Activated naive CD4-positive, alpha-beta T cell treated with anti-CD3 and anti-CD28 coated beads, Interleukin-2, amount 50 U/mL, for 16 hours (primary cell): ENCODE data around the gene NRDE2.

Experiments
- DNase-seq: peaks from one replicate; pipeline ENCODE4 v3.0.0-alpha.2; 2020

The NRDE2 gene

GRCh38 chr14:90296641-90297040 lies 35.1 kb downstream of the NRDE2 start:
- no peak for DNase-seq

GRCh38 chr14:90295870-90296516 lies 35.7 kb downstream of the NRDE2 start:
- no peak for DNase-seq

DNA sequence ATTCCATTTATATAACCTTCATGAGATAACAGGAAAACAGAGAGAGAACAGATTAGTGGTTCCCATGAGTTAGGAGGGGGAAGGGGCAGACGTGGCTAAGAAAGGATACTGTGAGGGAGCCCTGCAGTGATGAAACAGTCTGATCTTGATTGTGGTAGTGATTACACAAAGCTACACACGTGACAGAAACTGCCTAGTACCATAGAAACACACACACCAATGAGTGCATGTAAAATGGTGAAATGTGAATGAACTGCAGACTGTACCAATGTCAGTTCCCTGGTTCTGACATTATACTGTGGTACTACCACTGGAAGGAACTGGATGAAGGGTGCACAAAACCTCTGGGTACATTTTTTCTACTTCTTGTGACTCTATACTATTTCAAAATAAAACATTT lies 36.9 kb downstream of the NRDE2 start:
- DNase-seq, result no peak

DNA sequence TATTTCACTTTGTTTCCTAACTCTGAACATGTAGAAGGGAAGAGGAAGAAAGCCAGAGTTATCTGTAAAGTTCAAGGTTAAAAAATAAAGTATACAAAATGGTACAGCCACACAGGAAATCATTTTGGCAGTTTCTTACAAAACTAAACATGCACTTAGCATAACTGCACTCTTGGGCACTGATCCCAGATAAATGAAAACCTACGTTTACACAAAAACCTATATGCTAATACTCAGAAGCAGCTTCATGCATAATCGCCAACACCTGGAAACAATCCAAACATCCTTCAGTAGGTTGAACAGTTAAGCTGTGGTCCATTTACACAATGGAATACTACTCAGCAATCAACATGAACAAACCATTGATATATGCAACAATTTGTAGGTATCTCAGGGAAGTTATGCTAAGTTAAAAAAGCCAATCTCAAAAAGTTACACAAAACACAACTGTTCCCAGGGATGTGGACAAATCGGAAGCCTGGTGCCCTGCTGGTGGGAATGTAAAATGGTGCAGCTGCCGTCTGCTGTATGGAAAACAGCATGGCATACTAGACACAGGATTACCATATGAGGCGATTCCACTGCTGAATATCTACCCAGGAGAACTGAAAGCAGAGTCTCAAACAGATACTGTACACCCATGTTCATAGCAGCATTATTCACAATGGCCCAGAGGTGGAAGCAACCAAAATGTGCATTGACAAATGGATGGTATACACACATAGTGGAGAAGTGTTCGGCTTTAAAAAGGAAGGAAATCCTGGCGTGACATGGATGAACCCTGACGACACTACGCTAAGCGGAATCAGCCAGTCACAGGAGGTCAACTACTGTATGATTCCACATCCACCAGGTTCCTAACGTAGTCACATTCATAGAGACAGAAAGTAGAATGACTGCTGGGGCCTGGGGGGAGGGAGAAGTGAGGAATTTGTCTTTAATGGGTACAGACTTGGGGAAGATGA lies 37.7 kb downstream of the NRDE2 start:
- no peak for DNase-seq

DNA sequence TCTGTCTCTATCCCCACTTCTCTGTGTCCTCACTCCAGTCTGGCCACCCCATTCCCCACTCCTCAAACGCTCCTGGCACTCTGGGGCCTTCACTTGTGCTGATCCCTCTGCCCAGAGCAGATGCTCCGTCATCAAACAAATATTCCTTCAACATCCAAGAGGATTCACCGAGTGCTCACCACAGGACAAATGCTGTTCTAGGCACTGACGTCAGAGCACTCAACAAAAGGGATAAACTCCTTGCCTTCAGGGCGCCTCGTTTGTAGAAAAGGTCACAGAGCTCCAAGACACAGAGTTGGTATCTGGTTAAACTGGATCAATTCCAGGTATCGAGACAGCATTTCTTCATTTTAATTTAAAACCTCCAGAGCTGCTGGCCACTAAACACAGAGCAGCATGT lies 40.0 kb downstream of the NRDE2 start:
- DNase-seq, result no peak

GRCh38 chr14:90290337-90291011 lies 41.3 kb downstream of the NRDE2 start:
- DNase-seq, result no peak

DNA sequence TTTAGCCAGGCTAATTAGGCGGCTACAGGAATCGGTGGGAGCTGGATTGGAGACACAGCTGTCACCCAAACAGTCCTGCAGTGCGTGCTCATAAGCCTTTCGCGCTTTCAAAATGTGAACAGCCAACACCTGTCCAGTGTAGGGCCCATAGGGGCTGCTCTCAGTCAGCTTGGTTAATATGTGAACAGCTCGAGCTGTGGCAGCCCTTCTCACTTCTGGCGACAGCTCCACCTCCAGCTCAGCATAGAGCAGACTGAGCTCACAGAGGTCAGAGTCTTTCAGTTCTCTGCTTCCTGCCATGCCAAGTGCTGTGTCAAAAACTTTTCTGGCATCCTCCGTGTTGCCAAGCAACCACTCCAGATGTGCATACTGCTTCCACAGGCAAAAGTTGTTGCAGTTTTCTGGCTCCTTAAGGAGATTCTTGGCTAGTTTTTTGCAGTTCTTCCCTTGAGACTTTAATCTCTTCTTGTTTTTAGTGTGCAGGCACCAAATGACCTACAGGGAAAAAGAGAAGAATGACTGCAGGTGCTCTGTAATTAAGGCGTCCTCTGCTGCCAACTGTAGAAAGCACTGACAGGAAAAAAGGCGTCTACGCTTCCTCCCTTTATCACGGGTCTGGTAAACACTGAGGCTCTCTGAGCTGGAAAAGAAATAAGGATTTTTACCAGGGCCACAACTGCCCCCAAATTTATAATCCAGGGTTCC lies 42.9 kb downstream of the NRDE2 start:
- no peak for DNase-seq

GRCh38 chr14:90287791-90288190 lies 44.0 kb downstream of the NRDE2 start:
- no peak for DNase-seq

- no peak for DNase-seq
These were observed 50.0 kb downstream of the NRDE2 start for GRCh38 chr14:90281756-90282155.

- DNase-seq, result no peak
These were observed 50.5 kb downstream of the NRDE2 start for GRCh38 chr14:90281261-90281660.

DNA sequence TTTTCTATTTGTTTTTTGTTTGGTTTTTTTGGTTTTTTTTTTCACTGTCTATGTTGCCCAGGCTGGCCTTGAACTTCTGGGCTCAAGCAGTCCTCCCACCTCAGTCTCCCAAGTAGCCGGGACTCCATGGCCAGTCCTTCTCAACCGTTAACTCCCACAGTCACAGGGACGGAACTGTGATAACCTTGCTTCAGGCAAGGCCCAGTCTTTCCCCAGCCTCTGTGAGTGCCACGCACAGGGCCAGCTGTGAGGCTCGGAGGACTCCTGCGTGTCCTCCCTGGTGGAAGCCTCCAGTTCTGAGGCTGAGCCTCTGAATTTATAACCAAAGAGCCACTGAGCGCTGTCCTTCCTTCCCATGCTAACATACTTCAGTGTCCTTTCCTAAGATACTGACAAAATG lies 51.6 kb downstream of the NRDE2 start:
- no peak for DNase-seq

DNA sequence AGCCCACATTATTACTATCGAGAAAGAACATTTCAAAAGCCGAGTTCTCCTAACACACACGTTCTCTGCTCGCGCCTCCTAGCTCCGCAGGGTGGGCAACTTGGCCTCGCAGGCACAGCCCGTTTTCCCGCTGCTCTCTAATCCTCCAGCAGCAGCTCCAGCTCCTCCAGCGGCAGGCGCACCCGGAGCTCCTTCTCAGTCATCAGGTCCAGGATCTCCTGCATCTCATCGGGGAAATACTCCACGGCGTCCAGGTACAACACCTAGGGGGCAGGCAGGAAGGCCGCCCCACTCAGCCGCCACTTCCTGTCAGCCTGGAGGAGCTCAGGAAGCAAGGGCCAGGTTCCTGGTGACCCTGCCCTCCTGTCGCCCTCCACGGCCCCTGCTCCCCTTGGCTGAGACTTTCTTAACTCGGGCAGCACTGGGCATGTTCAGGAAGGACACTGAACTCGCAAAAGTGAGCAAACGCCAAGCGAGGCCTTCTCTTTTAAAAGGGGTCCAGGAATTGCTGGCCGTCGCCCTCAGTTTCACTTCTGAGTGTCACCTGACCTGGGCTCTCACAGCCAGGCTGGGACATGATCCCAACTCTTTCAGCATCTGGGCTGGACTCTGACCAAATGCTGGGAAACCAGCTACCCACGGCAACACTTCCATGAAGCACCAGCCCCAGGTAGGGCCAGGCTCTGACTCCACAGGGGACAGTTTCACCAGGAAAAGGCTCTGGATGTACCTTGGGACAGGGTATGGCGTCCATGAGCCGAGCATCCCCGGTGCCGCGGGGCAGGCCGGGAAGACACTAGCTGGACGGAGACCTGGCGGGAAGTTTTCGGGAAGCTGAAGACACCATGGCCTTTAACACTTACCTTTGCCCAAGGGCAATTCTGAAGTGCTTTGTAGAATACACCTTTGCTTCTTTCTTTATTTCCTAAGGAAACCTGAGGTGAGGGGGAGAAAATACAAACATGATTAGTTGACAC lies 53.3 kb downstream of the NRDE2 start:
- DNase-seq, result no peak

DNA sequence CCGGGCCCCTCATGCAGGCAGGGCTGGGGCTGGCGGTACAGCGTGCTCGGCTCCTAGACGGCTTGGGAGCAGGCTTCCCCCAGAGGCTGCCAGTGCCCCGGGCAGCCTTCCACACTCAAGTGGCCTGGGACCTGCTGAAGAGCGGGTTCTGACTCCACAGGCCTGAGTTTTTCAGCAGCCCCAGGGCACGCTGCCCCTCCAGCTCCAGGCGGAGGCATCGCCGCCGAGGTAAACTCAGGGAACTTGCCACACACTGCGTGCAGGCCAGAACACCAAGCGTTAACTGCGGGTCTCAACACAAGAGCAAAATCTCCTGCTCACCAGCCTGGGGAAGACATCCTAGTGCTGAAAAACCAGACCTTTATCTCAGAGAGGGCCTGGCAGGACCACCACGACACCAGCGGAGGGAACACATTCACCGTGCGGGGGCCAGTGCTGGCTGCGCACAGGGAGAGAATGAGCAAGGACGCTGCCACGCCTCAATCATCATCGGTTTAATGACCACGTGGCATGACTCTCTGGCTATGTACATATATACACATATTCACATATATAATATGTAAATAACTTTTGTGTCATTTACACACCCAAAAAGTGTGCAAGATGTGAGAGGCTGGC lies 54.1 kb downstream of the NRDE2 start:
- DNase-seq, result no peak

GRCh38 chr14:90276646-90277367 lies 54.9 kb downstream of the NRDE2 start:
- no peak for DNase-seq

DNA sequence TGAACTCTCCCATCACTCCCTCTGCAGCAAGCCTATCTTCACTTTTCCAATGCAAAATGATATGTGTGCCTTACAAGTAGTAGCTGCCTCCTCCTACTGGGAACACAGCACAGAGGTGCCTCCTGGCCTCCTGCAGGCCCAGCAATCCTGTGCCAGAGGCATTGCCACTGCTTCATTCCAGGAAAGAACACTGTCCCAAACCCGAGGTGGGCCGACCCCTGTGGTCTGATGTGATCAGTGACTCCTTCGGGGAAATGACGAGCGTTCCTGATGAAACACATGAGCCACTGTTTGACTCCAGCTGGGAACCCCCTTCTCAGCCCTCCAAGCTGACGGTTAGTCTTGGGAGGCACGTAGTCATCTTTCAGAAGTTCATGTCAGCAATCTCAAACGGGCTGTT lies 55.9 kb downstream of the NRDE2 start:
- DNase-seq, result no peak

DNA sequence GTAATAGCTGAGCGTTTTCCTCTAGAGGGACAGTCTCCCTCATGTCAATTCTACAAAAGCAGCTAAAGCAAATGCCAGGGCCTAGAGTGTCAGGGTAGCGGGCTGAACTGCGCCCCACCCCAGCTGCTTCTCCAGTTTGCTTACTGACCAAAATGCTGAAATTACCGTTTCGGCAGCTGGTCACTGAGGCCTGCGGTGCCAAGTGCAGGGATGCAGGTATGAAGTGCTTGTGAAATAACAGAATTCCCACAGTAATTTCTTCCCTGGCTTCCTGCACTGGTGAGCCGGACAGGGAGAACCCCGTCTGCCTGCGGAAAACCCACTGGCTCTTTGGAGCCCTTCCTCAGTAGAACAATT lies 56.3 kb downstream of the NRDE2 start:
- DNase-seq, result no peak

- no peak for DNase-seq
These were observed 56.8 kb downstream of the NRDE2 start for GRCh38 chr14:90274808-90275457.

DNA sequence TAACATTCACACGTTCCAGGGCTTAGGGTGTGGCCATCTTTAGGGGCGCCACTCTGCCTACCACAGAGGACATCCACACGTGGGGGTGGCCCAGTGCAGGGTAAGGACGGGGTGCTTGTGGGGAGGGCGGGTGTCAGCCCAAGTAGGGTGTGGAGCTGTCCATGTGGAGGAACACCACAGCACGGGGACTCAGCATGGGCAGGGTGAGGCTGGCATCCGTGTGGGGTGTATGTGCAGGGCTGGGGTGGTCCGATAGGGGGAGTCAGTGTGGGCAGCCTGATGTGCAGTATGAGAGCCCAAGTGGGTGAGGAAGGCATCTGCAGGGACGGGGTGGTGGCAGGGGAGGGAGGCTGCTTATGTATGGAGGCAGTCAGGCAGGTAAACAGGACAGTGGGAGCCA lies 57.7 kb downstream of the NRDE2 start:
- no peak for DNase-seq

- no peak for DNase-seq
These were observed 58.2 kb downstream of the NRDE2 start for GRCh38 chr14:90273532-90273931.

DNA sequence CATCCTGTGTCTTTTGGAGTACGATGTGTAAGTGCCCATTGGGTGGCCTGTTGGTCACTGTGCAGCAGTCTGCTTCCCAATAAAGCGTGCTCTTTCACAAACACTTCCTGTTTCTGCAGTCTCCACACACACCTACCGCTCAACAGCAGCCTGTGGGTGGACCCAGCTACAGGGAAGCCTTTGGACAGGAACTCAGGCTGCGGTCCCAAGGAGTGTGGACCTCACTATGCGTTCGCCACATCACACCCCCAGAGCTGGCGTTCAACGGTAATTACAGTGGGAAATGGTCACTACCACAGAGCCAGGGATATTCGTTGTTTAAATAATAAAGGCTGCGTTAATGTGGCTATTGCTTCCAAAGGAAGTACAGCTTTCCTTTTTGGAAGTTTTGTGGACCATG lies 59.2 kb downstream of the NRDE2 start:
- no peak for DNase-seq
